COLO829 (cell line): ENCODE data around the gene PPM1A.

Experiments used
- DNase-seq: peaks from one replicate; pipeline ENCODE4 v3.0.0; 2012; ENCODE audit warnings: low spot score

PPM1A gene

GRCh38 chr14:60248697-60249318 is at the start of gene PPM1A:
Gene PPM1A (plus strand): TSS chr14:60249221. CDS start chr14:60282704, 33,483 bp downstream.
- DNase-seq, result peak; percentile 96

GRCh38 chr14:60199321-60199720 is 49.7 kb upstream of the PPM1A start:
- DNase-seq, result no peak

DNA sequence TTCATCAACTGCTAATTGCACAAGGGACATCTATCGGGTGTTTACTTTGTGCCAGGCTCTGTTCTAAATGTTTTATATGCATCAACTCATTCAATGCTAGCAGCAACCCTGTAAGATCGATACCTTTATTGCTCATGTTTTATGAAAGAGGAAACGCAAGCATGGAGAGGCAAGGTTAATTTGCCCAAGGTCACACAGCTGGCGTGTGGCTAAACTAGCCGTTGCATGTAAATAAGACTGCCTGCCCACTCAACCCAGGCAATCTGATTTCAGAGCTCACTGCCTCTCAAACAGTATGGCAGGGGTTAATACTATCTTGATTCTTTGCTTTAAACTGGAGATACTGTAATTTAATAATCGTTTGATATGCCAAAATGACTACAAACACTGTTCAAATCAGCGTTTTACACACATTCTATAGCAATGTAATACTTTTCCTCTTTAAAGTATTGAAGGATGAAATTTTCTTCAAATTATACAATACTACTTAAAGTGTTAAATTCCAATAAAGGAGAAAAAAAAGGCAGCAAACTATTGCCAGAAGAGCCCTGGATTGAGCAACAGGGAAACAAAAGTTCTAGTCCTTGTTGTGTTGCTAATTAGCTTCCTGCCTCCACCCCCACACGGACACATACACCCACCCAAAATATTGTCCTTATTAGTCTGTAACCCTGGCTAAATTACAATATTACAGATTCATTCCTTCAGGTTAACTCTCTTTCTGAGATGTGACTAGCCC is 44.7 kb upstream of the PPM1A start:
- DNase-seq, result no peak

- no peak for DNase-seq
Observed at GRCh38 chr14:60204843-60205774, 43.9 kb upstream of the PPM1A start.

GRCh38 chr14:60206249-60206670 is 42.8 kb upstream of the PPM1A start:
- no peak for DNase-seq

DNA sequence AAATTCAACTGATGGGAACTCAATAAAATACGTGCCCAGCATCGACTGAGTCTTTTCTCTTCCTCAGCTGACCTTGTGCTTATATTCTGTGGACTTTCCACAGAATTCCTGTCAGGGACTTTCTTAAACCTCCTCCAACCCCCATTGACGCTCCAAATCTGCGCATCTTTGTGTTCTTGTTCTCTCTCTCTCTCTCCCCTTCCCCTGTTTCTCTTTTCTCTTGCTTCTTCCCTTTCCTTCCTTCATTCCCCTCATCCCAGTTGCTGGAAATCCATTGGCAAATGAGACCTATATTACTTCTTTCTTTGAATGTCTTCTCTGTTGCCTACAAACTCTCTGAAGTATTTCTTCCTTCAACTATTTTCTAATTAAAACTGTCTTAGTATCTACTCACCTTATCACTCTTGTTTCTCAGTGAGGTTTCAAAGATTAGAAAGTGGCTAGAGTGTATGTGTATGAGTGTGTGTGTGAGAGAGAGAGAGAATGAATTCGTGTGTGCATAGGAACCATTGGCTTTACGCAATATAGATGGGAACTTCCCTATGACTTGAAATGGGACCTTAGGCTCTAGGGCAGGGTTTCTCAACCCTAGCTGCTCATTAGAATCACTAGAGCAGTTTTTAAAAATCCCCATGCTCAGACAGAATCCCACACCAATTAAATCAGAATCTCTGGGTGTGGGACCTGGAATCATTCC is 42.0 kb upstream of the PPM1A start:
- DNase-seq, result no peak

DNA sequence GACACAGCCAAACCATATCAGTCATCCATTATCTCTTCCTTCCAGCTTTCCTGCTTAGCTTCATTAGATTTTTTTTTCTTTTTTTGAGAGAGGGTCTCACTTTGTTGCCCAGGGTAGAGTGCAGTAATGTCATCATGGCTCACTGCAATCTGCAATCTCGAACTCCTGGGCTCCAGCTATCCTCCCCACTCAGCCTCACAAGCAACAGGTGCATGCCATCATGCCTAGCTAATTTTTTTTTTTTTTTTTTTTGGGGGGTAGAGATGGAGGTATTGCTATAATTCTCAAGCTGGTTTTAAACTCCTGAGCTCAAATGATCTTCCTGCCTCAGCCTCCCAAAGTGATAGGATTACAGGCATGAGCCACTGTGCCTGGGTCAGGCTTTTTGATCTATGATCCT is 38.3 kb upstream of the PPM1A start:
- DNase-seq, result no peak

DNA sequence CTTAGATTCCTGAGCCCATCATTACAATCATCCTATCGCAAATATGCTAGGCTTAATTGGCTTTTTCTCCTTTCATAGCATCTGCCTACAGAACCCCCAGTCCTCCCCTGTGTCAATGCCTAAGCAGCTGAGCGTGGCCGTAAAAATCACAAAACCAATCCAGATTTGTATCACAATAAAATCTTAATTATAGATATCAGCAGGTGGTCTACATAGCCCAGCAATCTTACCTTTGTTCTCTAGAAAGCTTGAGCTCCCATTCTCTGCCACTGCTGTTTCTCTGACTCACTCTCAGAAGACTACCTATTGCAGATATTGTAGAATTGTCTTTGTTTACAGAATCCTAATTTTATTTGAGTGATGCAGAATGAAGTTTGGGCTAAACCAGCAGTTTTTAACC is 37.9 kb upstream of the PPM1A start:
- no peak for DNase-seq

GRCh38 chr14:60212503-60213371 is 36.3 kb upstream of the PPM1A start:
- no peak for DNase-seq

- DNase-seq, result no peak
Observed at GRCh38 chr14:60214003-60214402, 35.0 kb upstream of the PPM1A start.

GRCh38 chr14:60214415-60215126 is 34.5 kb upstream of the PPM1A start:
- DNase-seq, result no peak

- no peak for DNase-seq
Observed at GRCh38 chr14:60215127-60215444, 33.9 kb upstream of the PPM1A start.

GRCh38 chr14:60215520-60216420 is 33.3 kb upstream of the PPM1A start:
- DNase-seq, result no peak

DNA sequence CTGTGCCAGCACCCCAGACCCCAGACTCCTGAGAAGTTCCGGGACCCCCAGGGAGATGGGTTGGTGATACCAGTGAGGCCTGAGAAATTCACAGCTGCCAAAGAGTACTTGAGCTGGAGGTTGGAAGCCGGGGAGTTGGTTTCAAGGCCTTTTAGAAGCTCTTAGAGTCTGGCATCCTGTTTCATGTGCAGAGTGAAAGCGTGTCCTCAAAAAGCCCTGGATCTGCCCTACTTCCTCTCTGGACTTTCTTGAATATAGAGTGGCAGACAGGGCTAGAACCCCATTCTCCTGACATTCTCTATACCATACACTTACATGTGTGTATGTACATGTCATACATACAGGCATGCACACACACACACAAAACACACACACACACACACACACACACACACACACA is 31.3 kb upstream of the PPM1A start:
- no peak for DNase-seq

DNA sequence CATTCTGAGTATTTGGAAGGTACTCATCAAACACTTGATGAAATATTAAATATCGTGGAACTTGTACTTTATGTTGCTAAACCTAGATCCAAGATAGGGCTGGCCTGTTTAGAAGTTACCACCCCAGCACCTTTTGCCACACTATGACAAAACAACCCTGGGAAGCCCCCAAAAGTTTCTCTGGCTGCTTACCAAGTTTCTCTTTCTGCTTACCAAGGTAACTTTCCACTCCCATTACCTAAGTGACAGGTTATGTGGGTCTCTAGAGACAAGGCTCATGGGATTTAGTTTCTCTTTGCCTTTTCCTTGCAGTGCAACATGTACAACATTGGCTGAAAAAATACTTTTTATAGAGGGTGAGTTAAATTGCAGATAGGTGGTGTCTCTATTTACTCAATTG is 28.9 kb upstream of the PPM1A start:
- DNase-seq, result no peak

DNA sequence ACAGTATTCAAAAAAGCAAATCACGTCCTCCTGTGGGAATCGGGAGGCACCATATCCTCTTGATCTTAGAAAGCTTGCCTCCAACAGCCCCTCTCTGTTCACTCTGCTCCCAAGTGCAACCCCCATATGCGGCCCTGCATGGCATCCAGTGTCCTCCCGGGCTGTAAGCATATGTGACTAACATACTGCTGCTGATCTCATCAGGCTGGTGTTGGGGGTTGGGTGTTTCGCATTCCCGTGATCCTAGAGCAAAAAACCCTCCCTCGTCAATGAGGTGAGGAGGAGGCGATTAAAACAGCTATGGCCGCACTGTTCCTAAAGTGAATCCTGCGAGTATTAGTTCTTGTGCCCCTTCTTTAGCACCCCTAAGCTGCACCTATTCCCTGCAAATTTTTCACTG is 28.1 kb upstream of the PPM1A start:
- DNase-seq, result no peak

DNA sequence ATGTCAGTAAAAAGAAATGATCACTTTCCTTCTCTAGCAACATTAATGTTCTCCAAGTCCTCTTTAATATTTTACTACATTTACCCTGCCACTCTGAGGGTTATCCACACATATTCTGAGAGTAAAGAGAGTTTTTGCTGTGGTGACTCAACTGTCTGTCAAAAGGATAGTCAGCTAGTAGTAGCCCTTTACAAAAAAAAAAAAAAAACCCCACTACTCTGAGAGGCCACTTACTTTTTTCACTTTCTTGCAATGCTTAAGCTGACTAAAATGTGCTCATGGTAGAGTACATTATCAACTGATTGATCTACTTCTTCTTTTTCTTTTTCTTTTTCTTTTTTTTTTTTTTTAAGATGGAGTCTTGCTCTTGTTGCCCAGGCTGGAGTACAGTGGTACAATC is 27.6 kb upstream of the PPM1A start:
- DNase-seq, result no peak

DNA sequence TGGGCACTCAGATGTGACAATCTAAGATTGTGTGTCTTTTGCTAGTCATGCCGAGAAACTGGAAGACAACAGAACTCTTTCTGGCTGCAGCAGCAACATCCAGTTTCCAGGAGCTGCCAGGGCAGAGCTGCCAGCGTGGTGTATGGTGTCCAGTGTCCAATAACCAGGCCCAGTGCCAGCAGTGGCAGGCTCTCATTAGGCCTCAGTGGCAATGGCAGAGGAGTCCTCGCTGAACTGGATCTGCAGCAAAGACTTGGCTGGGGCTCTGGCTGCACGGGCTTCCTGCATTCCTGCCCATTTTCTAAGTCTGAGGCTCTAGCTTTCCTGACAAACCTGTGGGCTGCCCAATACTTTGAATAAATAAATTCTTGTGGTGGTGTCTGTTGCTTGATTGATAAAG is 26.2 kb upstream of the PPM1A start:
- no peak for DNase-seq

GRCh38 chr14:60225265-60225664 is 23.8 kb upstream of the PPM1A start:
- no peak for DNase-seq

DNA sequence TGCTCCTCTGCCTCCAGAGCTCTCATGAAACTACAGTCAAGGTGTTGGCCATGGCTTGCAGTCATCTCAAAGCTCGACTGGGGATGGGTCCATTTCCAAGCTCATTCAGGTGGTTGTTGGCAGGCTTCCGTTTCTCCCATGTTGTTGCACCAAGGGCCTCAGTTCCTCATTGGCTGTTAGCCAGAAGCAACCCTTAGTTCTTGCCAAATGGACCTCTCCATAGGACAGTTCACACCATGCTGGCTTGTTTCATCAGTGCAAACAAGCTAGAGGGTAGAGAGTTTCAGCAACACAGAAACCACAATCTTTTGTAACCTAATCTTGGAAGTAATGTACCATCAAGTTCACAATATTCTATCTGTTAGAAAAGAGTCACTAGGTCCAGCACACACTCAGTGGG is 22.7 kb upstream of the PPM1A start:
- DNase-seq, result no peak
